ENCODE measurements around the gene C1orf56. TPM values are rescaled to one million over a fixed set of nuclear protein-coding genes. Genes with fewer than 3 reads are reported as not detected.

The C1orf56 gene
- total RNA-seq, 4 donors from 2014 or later, result 3.7 to 9.8 (median 7.0) TPM

Small RNA genes within 50 kb of the gene (small RNA-seq; reads per million reads assigned to genes)
- gene RNU6-884P, result 0 reads per million in 4 donors

Other genes starting within 250 kb of the C1orf56 start
- gene CTSK, start 239.5 kb upstream of the C1orf56 start, total RNA-seq, result 10 to 100 TPM; 29.1 to 69.1 (median 50.4) TPM
- 10 to 100 TPM; 43.2 to 53.2 (median 50.2) TPM for gene ARNT, start 171.2 kb upstream of the C1orf56 start, total RNA-seq
- not detected for gene CTXND2, start 160.6 kb upstream of the C1orf56 start, total RNA-seq
- 10 to 100 TPM; 21.9 to 32.2 (median 28.7) TPM for gene SETDB1, start 121.4 kb upstream of the C1orf56 start, total RNA-seq
- gene CERS2, start 72.9 kb upstream of the C1orf56 start, total RNA-seq, result 100 to 1,000 TPM in 3 of 4 donors, 10 to 100 TPM in 1; 98.3 to 142 (median 127) TPM
- gene ANXA9, start 65.5 kb upstream of the C1orf56 start, total RNA-seq, result under 1 TPM in 1 of 4 donors, not detected in 3; 0.31 TPM
- gene MINDY1, start 40.8 kb upstream of the C1orf56 start, total RNA-seq, result 10 to 100 TPM; 21.2 to 39.2 (median 33.2) TPM
- 10 to 100 TPM; 24.2 to 28.9 (median 26.7) TPM for gene PRUNE1, start 39.3 kb upstream of the C1orf56 start, total RNA-seq
- gene BNIPL, start 11.2 kb upstream of the C1orf56 start, total RNA-seq, result 1 to 10 TPM in 1 of 4 donors, under 1 TPM in 3; 0.13 to 6.1 (median 0.70) TPM
- gene CDC42SE1, start 11.9 kb downstream of the C1orf56 start, total RNA-seq, result 10 to 100 TPM; 51.2 to 56.0 (median 54.4) TPM
- gene MLLT11, start 12.6 kb downstream of the C1orf56 start, total RNA-seq, result 1 to 10 TPM in 2 of 4 donors, under 1 TPM in 2; 0.16 to 1.8 (median 1.1) TPM
- 10 to 100 TPM; 20.6 to 28.5 (median 21.6) TPM for gene GABPB2, start 23.0 kb downstream of the C1orf56 start, total RNA-seq
- gene SEMA6C, start 98.9 kb downstream of the C1orf56 start, total RNA-seq, result 10 to 100 TPM in 1 of 4 donors, 1 to 10 TPM in 3; 6.1 to 13.9 (median 8.0) TPM
- gene TNFAIP8L2, start 108.9 kb downstream of the C1orf56 start, total RNA-seq, result 1 to 10 TPM in 3 of 4 donors, under 1 TPM in 1; 0.85 to 7.2 (median 4.4) TPM
- gene LYSMD1, start 118.2 kb downstream of the C1orf56 start, total RNA-seq, result 10 to 100 TPM; 14.0 to 28.6 (median 14.4) TPM
- 10 to 100 TPM; 18.7 to 32.0 (median 25.6) TPM for gene SCNM1, start 118.4 kb downstream of the C1orf56 start, total RNA-seq
- 1 to 10 TPM in 1 of 4 donors, not detected in 3; 2.2 TPM for gene TMOD4, start 128.2 kb downstream of the C1orf56 start, total RNA-seq
- gene VPS72, start 142.4 kb downstream of the C1orf56 start, total RNA-seq, result 10 to 100 TPM; 46.4 to 82.0 (median 66.5) TPM
- gene PIP5K1A, start 150.8 kb downstream of the C1orf56 start, total RNA-seq, result 10 to 100 TPM; 42.8 to 80.1 (median 49.9) TPM
- 100 to 1,000 TPM; 163 to 184 (median 171) TPM for gene PSMD4, start 207.0 kb downstream of the C1orf56 start, total RNA-seq
- 10 to 100 TPM; 18.4 to 27.6 (median 24.4) TPM for gene ZNF687, start 234.5 kb downstream of the C1orf56 start, total RNA-seq